Posterior cingulate gyrus (tissue), 11 donors: ENCODE data around the gene LRP1B.
"Not testable (repeated sequence)": the region's sequence is repeated elsewhere in the genome, so short reads cannot be mapped to it uniquely, and the experiment has no call there.

Experiments
- DNase-seq, 10 donors: peaks; one replicate each; pipeline versions ENCODE4 v3.0.0 to v3.0.0-alpha.2; 2020 to 2021; ENCODE audit warnings: mixed read lengths in 3 of 10
- intact Hi-C: fragments of 100-400 bp; cut with DNase I; formaldehyde crosslinking; loops from one replicate; pipeline ENCODE4 v1.15.1; 2023

LRP1B gene

GRCh38 chr2:140353541-140353940 is 1777.3 kb downstream of the LRP1B start:
- intact Hi-C loops: no loop called here
- DNase-seq: no peak

GRCh38 chr2:140351692-140352091 is 1779.1 kb downstream of the LRP1B start:
- DNase-seq: no peak
- intact Hi-C loops: no loop called here

GRCh38 chr2:140349695-140350094 is 1781.1 kb downstream of the LRP1B start:
- intact Hi-C loops: no loop called here
- DNase-seq: no peak

GRCh38 chr2:140348826-140349225 is 1782.0 kb downstream of the LRP1B start:
- intact Hi-C loops: no loop called here
- DNase-seq: no peak

GRCh38 chr2:140344838-140345237 is 1786.0 kb downstream of the LRP1B start:
- intact Hi-C loops: no loop called here
- no peak for DNase-seq

GRCh38 chr2:140344266-140344665 is 1786.5 kb downstream of the LRP1B start:
- DNase-seq, intact Hi-C loops: not testable (repeated sequence)

GRCh38 chr2:140338795-140339194 is 1792.0 kb downstream of the LRP1B start:
- DNase-seq: no peak
- intact Hi-C loops: no loop called here

GRCh38 chr2:140337061-140337460 is 1793.8 kb downstream of the LRP1B start:
- DNase-seq: no peak
- intact Hi-C loops: no loop called here

- intact Hi-C loops: no loop called here
- no peak for DNase-seq
Observed at GRCh38 chr2:140316345-140316744, 1814.5 kb downstream of the LRP1B start.

GRCh38 chr2:140311905-140312304 is 1818.9 kb downstream of the LRP1B start:
- DNase-seq: no peak
- intact Hi-C loops: no loop called here

GRCh38 chr2:140308706-140309105 is 1822.1 kb downstream of the LRP1B start:
- DNase-seq: no peak
- intact Hi-C loops: no loop called here

- intact Hi-C loops: no loop called here
- no peak for DNase-seq
Observed at GRCh38 chr2:140307532-140307931, 1823.3 kb downstream of the LRP1B start.

GRCh38 chr2:140295767-140296166 is 1835.0 kb downstream of the LRP1B start:
- DNase-seq: no peak
- intact Hi-C loops: no loop called here

- no peak for DNase-seq
- intact Hi-C loops: no loop called here
Observed at GRCh38 chr2:140288726-140289125, 1842.1 kb downstream of the LRP1B start.

- intact Hi-C loops: no loop called here
- no peak for DNase-seq
Observed at GRCh38 chr2:140288213-140288612, 1842.6 kb downstream of the LRP1B start.

GRCh38 chr2:140286377-140286776 is 1844.4 kb downstream of the LRP1B start:
- no peak for DNase-seq
- intact Hi-C loops: no loop called here

- intact Hi-C loops: not testable (repeated sequence)
Observed at GRCh38 chr2:140277344-140277743, 1853.5 kb downstream of the LRP1B start.

GRCh38 chr2:140276661-140277060 is 1854.2 kb downstream of the LRP1B start:
- DNase-seq: no peak
- intact Hi-C loops: no loop called here

More at GRCh38 chr2:140277344-140277743, 1853.5 kb downstream of the LRP1B start:
- not testable (repeated sequence) for DNase-seq

- no peak for DNase-seq
- intact Hi-C loops: no loop called here
Observed at GRCh38 chr2:140275427-140275826, 1855.4 kb downstream of the LRP1B start.

- intact Hi-C loops: no loop called here
- DNase-seq: no peak
Observed at GRCh38 chr2:140274891-140275290, 1855.9 kb downstream of the LRP1B start.

- no peak for DNase-seq
- intact Hi-C loops: no loop called here
Observed at GRCh38 chr2:140273958-140274357, 1856.9 kb downstream of the LRP1B start.

GRCh38 chr2:140273408-140273807 is 1857.4 kb downstream of the LRP1B start:
- no peak for DNase-seq
- intact Hi-C loops: no loop called here

GRCh38 chr2:140270224-140270623 is 1860.6 kb downstream of the LRP1B start:
- peak in 1 of 10 donors; percentile 57 for DNase-seq
- intact Hi-C loops: no loop called here
